RCC 7860 (cell line): ENCODE data around the gene SLC46A2.

Source experiments
- DNase-seq: peaks from one replicate; pipeline ENCODE4 v3.0.0-alpha.2; 2015; ENCODE audit warnings: low spot score
- FAIRE-seq: peaks from 2 replicates; lab custom pipeline; 2012; peaks lifted over from hg19 to GRCh38; lab: Jason Lieb, UNC

The SLC46A2 gene

DNA sequence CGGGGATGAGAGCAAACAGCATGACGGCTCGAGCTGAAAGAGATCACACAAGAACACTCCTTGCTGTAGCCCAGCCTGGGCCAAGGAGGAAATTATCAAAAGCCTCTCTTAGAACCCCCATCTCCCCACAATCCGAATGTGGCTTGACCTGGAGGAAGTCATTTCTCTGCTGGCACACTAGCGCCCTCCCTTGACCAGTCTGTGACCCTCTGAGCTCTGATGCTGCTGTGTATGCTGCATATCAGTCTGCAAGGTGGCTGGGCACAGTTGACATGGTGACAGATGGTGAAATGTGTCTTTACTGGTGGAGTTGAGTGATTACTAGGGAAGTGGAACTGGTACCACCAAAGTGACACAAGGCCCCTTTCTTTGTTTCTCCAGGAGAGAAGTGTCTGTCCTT, 3.3 kb downstream of the SLC46A2 start:
- no peak for FAIRE-seq
- no peak for DNase-seq

DNA sequence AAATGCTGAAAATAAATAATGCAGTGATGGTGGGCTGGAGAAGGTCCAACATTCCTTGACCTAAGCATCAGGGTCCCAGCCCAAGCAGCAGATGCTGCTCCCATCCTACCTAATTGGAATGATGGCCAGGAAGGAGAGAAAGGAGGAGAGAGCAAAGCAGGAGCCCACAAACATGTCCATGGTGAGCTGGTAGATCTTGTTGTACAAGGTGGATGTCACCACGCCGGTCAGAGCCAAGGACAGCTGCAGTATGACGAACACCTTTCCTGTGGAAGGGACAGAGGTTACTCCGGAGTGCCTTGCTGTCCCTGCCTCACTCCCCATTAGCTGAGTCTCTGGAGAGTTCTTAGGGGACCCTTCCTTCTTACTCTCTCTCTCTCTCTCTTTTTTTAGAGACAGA, 4.3 kb downstream of the SLC46A2 start:
- FAIRE-seq (no peak), DNase-seq (no peak)

DNA sequence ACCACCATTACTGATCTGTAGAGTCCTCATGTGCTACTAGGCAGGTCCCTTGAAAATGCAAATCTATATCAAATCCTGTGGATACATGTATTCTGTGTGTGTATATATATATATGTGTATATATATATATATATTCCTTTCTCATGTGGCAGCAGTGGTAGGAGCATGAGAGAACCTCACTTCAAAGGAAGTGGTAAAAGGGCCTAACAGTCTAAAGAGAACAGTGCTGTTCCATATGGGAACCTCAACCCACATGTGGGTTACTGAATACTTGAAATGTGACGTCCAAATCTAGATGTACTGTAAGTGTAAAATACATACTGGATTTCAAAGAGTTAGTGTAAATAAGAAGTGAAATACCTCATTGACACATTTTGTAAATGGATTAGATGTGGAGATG, 5.4 kb downstream of the SLC46A2 start:
- DNase-seq = no peak
- FAIRE-seq = no peak

DNA sequence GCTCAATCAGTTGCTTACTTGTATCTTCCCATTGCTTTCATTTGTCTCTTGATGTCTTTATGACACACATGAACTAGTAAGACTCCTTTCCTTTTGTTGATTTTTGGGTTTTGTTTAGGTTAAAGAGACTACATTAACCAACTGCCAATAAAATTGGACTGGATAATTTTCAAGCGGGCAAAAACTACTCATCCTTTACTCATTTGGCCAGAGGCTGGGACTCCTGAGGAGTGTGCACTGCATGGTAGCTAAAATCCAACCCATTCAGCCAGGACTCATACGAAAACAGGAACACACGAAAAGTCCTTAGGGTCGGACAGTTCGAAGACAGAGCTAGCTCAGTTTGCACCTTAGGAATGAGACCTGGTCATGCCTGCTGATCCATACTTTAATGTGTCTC, 6.0 kb downstream of the SLC46A2 start:
- FAIRE-seq (no peak), DNase-seq (no peak)

DNA sequence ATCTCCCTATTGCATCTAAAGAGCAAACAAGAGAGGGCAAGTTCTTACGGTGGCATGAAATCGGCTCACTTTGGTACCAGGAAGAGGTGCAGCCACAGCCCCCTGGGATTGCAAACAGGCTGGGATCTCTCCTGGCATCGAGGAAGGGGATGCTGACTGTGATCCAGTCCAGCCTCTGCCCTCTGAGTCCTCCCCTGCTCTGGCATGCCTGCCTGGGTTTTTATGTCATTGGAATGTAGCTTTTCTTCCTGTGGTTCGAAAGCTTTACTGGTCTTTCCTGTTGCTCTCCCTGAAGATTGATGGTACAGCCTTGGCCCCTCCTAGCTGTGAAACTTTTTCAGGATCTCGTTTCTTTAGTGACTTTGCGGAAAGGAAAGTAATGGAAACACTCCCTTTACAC, 6.6 kb downstream of the SLC46A2 start:
- DNase-seq (no peak), FAIRE-seq (no peak)

DNA sequence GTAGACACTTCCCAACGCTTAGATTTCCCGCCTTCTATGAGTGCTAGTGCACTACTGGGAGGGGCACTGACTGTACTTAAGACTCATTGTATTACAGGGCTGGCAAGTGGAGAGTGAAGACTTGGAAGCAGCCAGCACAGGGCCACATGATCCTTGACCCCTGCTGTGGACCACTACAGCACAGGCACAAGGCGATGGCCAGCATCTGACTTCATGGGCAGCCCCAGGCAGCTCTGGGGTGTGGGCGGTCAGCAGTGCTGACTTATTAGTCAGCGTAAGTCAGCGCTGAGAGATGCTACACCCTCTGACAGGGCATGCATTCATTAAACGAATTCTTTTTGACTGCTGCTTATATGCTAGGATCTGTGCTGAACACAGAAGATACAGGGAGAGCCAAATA, 9.3 kb downstream of the SLC46A2 start:
- DNase-seq (peak; percentile 42), FAIRE-seq (no peak)

DNA sequence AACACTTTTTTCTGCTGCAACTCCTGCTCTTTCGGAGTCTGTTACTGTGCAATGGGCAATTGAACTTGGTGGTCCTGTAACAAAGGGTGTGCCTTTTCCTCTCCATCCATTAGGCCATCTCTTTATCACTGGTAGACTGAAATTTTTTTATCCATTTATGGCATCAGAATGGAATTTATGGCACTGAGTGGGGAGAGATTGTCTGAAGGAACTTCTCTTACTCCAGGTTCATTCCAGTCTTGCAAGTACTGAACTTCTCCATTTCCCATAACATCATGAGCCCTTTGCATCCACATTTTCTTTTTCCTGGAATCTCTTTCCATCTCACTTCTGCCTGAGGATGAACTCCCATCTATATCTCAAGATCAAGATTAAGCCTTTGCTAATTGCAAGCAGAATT, 10.0 kb downstream of the SLC46A2 start:
- FAIRE-seq = no peak
- no peak for DNase-seq

DNA sequence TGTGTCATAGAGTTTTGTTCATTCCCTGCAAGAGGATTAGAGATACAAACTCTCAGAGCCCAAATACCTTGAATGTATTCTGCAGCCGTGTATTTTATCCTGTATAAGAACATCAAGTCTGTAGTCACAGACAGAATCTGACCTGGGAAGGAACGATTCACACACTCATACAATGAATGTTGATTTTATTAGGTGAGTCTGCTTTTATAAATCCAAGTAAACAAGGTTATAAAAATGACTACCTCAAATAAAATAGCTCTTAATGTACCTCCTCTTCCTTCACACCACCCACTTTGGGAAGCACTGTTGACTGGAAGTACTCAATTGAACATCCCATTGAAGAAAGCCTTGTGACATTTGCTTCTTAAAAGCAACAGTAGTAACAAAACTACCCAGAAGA, 11.9 kb downstream of the SLC46A2 start:
- DNase-seq (no peak), FAIRE-seq (no peak)

DNA sequence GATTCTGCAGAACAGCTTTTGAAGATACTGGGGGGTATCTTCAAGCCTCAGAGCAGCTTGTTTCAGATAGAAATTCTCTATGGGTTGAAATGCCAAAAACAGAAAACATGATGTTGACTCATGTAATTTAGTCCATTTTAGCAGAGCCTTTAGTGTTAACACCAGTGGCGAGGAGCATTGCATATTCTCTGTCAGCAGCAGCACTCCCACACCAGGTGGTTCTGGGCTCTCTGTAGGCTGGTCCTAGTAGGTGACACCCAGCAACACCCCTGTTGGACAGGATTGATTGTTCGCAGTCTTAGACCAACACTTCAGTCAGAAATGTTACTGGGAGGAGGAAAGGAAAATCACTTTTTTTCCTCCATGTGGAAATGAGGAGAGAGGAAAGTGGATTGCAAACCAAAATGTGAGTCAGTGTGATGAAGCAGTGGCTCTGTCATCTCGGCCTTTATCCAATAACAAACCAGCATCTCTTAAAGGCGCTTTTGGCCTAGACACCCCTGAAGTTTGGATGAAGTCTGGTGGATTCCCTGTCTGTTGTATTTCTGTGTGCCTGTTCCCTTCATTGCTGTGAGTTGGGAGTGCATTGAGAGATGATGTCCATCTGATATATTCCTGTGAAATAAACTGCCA, 16.8 kb downstream of the SLC46A2 start:
- DNase-seq = no peak

DNA sequence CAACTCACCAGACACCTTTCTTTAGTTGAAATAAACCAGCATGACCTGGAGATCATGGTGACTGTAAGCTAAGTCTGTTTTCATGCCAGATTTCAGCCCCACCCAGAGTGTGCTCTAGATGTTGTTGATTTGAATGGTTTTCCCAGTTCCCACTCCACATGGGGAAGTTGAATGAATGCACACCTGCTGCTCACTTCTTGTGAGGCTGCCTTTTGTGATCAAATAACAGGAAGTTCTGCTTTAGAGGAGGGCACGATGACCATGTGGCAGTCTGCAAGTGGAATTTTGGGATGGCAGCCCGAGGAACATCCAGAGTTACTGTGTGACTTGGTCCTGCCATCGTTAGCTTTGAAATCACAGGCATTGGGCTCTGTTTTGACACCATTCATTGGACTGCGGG, 18.7 kb downstream of the SLC46A2 start:
- FAIRE-seq (no peak), DNase-seq (no peak)

More for the DNA sequence above, 16.8 kb downstream of the SLC46A2 start:
- no peak for FAIRE-seq

DNA sequence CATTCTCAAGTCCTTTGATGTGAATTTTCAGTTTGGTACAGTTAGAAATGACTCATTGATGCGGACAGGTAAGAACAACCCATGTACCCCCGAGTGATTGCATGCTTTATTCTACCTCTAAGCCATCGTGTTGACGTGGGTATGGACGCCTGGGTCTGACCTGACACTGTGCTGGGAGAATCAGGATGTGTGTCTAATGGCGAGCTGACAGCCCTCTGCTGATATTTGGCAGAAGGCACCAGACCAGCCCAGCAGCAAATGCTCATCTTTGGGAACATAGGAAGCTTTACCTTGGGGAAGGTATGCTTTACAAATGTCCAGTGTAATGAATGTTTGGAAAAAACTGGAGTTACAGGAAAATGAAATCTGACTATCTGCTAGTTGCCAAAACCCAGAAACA, 20.1 kb downstream of the SLC46A2 start:
- no peak for DNase-seq
- FAIRE-seq = no peak

DNA sequence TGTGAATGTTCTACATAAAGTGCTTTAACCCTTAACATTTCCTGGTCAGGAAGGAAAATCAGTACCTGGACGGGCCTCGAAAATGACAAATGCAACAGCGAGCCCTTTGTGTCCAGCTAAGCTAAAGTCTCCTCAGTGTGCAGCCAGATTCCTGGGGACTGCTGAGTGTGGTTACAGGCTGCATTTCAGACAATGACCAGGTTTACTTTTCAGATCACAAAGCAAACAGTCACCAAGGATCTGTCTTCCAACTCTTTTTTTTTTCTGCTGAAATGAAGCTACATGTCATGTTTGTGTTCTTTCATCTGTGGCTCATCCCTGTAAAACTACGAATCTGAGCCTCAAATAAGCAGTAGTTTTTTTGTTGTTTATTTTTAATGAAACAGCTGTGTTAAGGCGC, 20.8 kb downstream of the SLC46A2 start:
- FAIRE-seq = no peak
- no peak for DNase-seq

DNA sequence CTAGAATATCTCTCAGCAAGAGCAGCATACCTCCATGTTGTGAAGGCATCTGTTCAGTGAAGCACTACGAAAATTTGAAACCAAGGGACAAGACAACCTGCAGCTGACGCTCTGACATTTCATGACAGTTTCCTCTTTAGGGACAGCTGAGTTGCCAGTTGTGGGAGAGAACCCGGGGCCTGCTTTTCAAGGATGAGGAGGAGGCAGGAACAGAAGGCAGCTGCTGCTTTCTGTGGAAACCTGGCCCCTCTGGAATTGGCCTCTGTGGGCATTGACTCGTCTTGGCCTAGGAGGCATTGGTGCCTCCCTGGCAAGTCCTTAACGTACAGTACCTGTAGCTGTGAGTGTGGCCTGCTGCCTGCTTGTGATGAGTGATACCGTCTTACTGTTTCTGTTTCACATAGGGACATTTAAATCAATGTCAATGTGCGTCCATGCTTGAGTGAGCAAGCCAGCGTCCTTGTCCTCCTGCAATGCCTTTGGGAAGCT, 21.6 kb downstream of the SLC46A2 start:
- no peak for FAIRE-seq
- DNase-seq = no peak

DNA sequence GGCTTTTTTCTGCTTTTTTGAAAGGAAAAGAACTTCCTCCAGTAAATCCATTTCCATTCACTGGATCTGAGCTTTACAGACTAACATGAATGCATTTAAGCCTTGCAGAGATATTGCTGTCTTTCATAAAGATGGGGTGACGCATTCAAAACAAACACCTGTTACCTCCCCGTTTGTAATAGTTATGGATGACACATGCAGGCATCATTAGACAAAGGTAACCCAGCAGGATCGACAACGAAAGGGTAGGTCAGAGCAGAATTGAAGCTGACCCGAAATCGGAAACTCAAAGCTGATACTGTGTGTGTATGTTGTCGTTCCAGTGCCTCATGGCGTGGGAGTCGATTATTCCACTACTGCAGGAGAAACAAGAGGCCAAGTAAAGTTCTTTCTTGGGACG, 22.2 kb downstream of the SLC46A2 start:
- no peak for FAIRE-seq
- no peak for DNase-seq

DNA sequence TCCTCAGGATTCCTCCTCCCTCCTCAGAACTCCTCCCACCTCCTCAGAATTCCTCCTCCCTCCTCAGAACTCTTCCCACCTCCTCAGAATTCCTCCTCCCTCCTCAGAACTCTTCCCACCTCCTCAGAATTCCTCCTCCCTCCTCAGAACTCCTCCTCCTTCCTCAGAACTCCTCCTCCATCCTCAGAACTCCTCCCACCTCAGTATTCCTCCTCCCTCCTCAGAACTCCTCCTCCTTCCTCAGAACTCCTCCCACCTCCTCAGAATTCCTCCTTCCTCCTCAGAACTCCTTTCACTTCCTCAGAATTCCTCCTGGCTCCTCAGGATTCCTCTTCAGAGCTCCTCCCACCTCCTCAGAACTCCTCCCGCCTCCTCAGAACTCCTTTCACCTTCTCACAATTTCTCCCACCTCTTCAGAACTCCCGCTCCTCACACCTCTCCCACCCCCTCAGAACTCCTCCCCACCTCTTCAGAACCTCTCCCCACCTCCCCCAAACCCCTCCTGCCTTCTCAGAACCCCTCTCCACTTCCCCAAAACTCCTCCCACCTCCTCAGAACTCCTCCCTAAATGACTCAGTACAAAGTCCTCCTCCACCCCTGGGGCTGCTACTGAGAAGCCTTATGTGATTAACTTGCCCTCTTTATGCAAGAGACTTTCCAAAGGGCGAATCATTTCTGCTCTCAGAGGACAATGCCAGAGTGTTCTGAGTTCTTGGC, 23.2 kb downstream of the SLC46A2 start:
- DNase-seq = peak; percentile 72
- peak; percentile 87 for FAIRE-seq

DNA sequence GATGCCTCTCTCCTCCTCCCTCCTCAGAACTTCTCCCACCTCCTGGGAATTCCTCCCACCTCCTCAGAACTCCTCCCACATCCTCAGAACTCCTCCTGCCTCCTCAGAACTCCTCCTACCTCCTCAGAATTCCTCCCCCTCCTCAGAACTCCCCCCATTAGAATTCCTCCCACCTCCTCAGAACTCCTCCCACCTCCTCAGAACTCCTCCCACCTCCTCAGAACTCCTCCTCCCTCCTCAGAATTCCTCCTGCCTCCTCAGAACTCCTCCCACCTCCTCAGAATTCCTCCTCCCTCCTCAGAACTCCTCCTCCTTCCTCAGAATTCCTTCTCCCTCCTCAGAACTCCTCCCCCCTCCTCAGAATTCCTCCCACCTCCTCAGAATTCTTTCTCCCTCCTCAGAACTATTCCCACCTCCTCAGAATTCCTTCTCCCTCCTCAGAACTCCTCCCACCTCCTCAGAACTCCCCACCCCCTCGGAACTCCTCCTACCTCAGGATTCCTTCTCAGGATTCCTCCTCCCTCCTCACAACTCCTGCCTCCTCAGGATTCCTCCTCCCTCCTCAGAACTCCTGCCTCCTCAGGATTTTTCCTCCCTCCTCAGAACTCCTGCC, 23.9 kb downstream of the SLC46A2 start:
- FAIRE-seq (no peak), DNase-seq (peak; percentile 39)

DNA sequence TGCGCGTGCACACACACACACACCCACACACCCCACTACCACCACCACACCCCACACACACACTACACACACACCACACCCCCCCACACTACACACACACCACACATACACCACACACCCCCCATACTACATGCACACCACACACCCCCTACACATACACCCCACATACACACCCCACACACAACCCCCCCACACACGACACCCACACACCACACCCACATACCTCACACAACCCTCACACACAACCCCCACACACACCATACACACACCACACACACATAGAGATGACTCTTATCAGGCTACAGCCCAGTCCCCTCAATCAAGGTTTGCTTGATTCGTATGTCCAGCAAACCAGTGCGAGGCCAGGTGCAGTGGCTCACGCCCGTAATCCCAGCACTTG, 25.7 kb downstream of the SLC46A2 start:
- DNase-seq = no peak
- FAIRE-seq = no peak

DNA sequence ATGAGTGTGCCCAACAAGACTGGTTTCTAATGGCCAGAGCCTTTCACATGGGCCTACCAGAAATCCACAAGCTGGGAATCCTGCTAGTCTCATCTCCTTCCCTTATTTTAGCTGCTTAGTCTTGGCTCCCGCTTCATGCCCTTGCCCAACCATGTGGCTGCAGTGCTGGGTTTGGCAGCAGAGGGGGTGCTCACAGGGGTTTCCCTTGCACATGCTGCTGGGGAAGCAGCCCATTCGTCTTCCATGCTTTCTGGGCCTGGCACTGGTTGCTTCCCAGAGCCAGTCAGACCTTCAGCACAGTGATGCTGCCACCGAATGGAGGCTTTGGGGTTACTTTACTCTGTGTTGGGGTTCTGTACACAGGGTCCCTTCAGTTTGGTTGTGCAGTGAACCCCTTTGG, 26.3 kb downstream of the SLC46A2 start:
- DNase-seq (no peak), FAIRE-seq (no peak)

DNA sequence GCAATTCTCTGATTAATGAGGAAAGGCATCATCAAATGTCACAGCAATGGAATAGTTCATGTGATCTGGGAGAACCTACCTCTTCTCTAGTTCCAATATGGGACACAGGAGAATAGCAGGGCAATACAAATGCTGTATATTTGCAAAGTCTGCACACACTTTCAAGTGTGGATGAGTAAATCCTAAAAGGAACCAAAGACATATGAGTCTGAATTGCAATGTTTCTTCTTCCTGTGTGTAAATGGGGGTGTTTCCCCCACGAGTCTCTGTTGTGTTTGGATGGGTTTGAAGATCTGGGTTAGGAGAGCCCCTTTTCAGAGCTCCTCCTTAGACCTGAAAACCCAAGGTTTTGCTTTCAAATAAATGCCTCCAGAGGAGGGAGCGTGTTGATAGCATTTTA, 26.9 kb downstream of the SLC46A2 start:
- no peak for DNase-seq
- FAIRE-seq = no peak

DNA sequence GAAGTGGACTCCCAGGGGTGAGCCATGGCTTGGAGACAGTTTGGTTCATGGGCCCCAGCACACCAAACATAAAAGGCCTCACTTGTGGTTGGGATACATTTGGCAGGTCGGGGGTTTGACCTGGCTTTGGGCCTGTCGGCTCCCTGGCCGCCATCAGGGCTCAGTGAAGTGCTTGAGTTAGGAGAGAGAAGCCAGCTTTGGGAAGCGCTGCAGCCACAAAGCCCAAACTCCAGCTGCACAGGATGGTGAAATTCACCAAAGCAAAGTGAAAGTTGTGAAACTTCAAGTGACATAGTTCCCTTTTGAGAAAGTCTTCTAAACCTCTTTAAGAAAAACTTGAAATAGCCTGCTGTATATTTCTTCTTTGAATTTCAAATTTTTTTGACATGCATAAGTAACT, 27.5 kb downstream of the SLC46A2 start:
- no peak for DNase-seq
- FAIRE-seq = no peak

DNA sequence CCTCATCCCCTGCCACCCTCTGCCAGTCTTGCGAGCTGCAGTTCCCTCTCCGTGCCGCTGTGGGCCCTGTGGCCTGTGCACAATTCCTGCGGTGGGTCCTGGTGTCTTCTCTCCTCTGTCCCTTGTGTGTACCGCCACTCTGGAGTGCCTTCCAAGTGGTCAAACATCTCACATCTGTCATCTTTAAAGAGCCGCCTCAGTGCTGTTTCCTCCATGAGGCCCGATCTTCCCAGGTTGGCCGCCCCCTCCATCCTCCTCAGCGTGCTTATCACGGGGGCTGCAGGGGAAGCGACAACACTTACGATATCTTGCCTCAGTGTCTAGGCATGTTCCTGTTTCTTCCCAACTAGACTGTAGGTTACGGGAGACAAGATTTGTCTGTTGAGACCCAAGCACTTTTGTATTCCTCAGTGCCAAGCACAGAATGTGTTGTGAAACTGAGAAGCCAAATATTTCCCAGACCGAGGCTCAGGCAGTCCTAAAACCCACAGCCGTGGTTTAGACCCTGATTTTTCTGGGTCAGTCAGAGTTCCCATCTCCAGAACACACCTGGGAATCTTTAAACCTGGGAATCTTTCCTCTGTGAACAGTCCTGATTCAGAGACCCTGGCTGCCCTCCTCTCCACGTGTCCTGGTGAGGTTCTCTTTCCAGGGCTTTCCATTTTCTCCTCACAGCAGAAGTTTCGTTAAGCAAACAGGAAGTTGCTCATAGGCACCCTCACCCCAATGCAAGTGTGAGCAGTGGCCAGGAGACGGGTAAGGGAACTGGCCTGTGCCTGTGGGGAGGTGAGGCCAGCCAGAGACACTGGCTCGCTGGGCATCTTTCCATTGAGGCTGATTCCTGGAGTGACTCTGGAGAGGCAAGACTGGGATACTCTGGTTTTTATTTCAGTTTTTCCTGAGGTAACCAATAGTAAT, 28.8 kb downstream of the SLC46A2 start:
- DNase-seq (no peak), FAIRE-seq (no peak)
